BJ (cell line): ENCODE results near the gene GPR137. TPM values are rescaled to one million over a fixed set of nuclear protein-coding genes. Genes with fewer than 3 reads are reported as not detected.

Source experiments
- CTCF ChIA-PET: fragments of 350-600 bp; formaldehyde crosslinking; extraction: SDS; loops from one replicate; lab custom pipeline; 2021; ENCODE audit warnings: antibody characterized with exemption, inconsistent platforms; lab: Yijun Ruan, JAX
- POLR2A ChIA-PET: fragments of 300-600 bp; sonication (Branson Sonifier 250); formaldehyde crosslinking; extraction: SDS; loops from one replicate; lab custom pipeline; 2021; ENCODE audit warnings: antibody characterized with exemption; lab: Charles Lee
- DNase-seq: peaks from one replicate; pipeline ENCODE4 v3.0.0-alpha.2; 2011; ENCODE audit warnings: low read depth
- H3K27me3 ChIP-seq: 2 replicates; pipeline ENCODE4 v1.6.0; 2011; ENCODE audit warnings: low read length; ENCODE audit not compliant: control insufficient read depth, insufficient read depth
- H3K36me3 ChIP-seq: 2 replicates; pipeline ENCODE4 v1.5.1; 2011; ENCODE audit warnings: low read length; ENCODE audit not compliant: control insufficient read depth, insufficient read depth
- H3K4me3 ChIP-seq: 2 replicates; pipeline ENCODE4 v1.5.1; 2011; ENCODE audit warnings: low read depth, mild to moderate bottlenecking, control low read depth, low read length
- polyA plus RNA-seq: library from polyadenylated mRNA; depleted of rRNA; stranded (reverse); fragments of >200 nt; gene quantifications from 2 replicates; pipeline ENCODE4 v1.2.3, GENCODE V29; 2011
- TF ChIP-seq, protein P1 (sequence below): IDR thresholded peaks from 2 replicates; pipeline ENCODE4 v1.5.1; 2011; ENCODE audit warnings: low read depth, mild to moderate bottlenecking, control low read depth, inconsistent platforms, low read length, moderate library complexity; ENCODE audit not compliant: insufficient read depth

Gene GPR137
- polyA plus RNA-seq, 1 experiment = 33.7 TPM

DNA sequence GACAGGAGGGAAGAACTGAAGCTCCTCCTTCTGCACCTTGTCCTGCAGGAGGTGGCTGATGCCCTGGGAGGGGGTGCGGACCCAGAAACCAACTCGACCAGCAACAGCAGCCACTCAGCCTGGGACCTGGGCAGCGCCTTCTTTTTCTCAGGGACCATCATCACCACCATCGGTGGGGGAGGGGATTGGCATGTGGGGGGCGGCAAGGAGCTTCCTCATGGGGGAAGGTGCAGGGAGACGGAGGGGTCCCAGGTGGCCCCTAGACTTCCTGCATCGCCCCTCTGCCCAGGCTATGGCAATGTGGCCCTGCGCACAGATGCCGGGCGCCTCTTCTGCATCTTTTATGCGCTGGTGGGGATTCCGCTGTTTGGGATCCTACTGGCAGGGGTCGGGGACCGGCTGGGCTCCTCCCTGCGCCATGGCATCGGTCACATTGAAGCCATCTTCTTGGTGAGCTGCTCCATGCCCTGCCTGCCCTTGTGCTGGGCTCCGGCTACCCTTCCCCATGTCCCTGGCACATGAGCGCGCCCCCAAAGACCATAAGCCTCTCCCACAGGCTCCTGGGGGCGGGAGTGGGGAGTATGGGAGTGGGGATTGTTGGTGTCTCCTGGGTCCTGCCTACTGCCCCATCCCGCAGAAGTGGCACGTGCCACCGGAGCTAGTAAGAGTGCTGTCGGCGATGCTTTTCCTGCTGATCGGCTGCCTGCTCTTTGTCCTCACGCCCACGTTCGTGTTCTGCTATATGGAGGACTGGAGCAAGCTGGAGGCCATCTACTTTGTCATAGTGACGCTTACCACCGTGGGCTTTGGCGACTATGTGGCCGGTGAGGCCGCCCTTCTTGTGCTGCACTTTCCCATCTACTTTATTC lies 11.4 kb downstream of the GPR137 start:
- POLR2A ChIA-PET = no interaction called here
- Histone ChIP-seq H3K27me3 (peaks cover 45% of the 10 kb centered on the region), H3K4me3 (no peak overlapping the region), H3K36me3 (no peaks in the 10 kb centered on the region)
- CTCF ChIA-PET = interaction anchor here (1.8 kb wide), 1 partner anchor 8 kb away, joined by 8 read pairs; no protein-coding TSS in a partner anchor
- DNase-seq = no peak
- TF ChIP-seq, protein P1, sequence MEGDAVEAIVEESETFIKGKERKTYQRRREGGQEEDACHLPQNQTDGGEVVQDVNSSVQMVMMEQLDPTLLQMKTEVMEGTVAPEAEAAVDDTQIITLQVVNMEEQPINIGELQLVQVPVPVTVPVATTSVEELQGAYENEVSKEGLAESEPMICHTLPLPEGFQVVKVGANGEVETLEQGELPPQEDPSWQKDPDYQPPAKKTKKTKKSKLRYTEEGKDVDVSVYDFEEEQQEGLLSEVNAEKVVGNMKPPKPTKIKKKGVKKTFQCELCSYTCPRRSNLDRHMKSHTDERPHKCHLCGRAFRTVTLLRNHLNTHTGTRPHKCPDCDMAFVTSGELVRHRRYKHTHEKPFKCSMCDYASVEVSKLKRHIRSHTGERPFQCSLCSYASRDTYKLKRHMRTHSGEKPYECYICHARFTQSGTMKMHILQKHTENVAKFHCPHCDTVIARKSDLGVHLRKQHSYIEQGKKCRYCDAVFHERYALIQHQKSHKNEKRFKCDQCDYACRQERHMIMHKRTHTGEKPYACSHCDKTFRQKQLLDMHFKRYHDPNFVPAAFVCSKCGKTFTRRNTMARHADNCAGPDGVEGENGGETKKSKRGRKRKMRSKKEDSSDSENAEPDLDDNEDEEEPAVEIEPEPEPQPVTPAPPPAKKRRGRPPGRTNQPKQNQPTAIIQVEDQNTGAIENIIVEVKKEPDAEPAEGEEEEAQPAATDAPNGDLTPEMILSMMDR = no peak

DNA sequence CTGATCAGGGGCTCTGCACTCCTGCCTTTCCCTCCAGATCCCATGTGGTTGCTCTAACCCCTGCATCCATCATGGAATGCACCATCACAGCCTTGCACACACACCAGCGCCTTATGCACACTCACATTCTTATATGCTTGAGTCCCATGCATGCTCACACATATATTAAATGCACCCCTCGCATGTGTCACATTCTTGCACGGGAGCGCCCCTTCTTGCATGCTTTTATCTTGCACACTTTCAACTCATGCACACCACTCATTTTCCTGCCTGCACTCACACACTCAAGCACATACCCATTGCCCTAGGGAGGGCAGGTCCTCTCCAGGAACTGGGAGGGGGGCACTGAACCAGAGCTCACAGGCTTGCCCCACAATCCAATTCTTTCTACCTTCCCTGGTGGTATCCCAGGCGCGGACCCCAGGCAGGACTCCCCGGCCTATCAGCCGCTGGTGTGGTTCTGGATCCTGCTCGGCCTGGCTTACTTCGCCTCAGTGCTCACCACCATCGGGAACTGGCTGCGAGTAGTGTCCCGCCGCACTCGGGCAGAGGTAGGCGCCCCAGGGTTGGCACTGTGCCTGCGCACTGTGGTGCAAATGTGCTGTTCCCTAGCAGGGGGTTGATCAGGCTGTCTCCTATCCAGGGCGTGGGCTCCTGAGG lies 12.2 kb downstream of the GPR137 start:
- ChIA-PET CTCF (no interaction called here), POLR2A (no interaction called here)
- Histone ChIP-seq H3K27me3 (peaks cover 41% of the 10 kb centered on the region), H3K36me3 (no peaks in the 10 kb centered on the region), H3K4me3 (no peak overlapping the region)
- no peak for DNase-seq
- TF ChIP-seq, protein P1 = no peak

DNA sequence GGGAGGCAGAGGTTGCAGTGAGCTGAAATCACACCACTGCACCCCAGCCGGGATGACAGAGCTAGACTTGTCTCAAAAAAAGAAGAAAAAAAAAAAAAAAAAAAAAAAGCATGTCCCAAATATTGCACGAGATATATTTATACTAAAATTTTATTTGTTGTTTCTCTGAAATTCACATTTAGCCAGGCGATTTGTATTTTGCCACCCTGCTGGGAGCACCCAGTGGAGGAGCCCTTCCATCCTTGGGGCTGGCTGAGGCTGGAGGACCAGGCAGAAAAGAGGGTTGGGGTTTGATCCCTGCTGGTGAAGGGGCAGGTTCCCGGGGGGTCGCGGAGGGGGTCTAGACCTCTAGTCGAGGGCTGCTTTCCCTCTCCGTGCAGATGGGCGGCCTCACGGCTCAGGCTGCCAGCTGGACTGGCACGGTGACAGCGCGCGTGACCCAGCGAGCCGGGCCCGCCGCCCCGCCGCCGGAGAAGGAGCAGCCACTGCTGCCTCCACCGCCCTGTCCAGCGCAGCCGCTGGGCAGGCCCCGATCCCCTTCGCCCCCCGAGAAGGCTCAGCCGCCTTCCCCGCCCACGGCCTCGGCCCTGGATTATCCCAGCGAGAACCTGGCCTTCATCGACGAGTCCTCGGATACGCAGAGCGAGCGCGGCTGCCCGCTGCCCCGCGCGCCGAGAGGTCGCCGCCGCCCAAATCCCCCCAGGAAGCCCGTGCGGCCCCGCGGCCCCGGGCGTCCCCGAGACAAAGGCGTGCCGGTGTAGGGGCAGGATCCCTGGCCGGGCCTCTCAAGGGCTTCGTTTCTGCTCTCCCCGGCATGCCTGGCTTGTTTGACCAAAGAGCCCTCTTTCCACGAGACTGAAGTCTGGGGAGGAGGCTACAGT lies 13.6 kb downstream of the GPR137 start:
- Histone ChIP-seq H3K27me3 (peaks cover 34% of the 10 kb centered on the region), H3K36me3 (no peaks in the 10 kb centered on the region), H3K4me3 (no peak overlapping the region)
- ChIA-PET POLR2A (no interaction called here), CTCF (interaction anchor here (1.0 kb wide), 1 partner anchor 94 kb away, joined by 5 read pairs; no protein-coding TSS in a partner anchor)
- TF ChIP-seq, protein P1 = no peak
- no peak for DNase-seq

DNA sequence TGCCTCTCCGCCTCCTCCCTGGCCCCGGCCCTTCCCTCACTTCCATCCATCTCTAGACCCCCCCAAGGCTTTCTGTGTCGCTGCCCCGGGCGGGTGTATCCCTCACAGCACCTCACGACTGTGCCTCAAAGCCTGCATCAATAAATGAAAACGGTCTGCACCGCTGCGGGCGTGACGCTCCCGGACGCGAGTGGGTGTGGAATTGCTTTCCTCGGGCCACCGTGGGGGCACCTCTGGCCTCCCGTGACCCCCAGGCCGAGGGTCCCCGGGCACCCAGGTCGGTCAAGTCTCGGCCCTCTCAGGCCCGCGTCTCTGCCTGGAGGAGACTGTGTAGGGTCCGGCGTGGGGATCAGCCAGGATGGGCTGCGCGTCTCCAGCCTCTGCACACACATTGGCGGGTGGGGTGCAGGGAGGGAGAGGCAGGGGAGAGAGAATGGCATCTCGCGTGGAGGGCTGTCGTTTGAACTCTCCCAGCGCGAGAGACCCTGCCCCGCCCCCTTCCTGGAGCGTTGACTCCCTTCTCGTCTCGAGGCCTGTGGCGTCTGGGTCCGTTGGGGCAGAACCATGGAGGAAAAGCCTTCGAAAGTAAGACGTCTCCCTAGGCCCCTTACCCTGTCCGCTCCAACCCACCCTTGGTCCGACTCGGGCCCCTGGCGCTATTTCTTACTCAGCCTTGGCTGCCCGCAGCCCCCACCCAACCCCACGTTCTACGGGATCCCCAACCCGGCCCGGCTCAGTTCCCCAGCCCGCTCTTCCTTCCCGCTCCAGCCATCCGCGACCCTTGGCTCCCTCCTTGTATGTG lies 14.4 kb downstream of the GPR137 start, which contains the start of gene CATSPERZ:
CATSPERZ (plus strand) TSS at position 512 of the 802 bp plus-strand sequence; CDS start at position 565, 53 bp downstream.
- no peak within 1 kb of the TSS for H3K4me3 ChIP-seq
- no peaks in the 10 kb centered on the region for H3K36me3 ChIP-seq
- TF ChIP-seq, protein P1 = no peak
- CTCF ChIA-PET = interaction anchor here (0.7 to 5.4 kb wide), 25 partner anchors 7 to 712 kb away, joined by 3 to 229 read pairs (median 6); partner anchors contain the start of genes BAD, FERMT3, GPR137 and KCNK4
- DNase-seq = no peak
- H3K27me3 ChIP-seq = peaks cover 31% of the 10 kb centered on the region
- POLR2A ChIA-PET = no interaction called here
